ENCODE results near the gene AZU1. TPM values are rescaled to one million over a fixed set of nuclear protein-coding genes. Genes with fewer than 3 reads are reported as not detected.

AZU1 gene
- total and polyA plus RNA-seq, 2 of the 8 experiments (the other 6 are each of a cell fraction or from before 2014, with no cell fraction given) = 0.80 to 1.3 TPM

DNA sequence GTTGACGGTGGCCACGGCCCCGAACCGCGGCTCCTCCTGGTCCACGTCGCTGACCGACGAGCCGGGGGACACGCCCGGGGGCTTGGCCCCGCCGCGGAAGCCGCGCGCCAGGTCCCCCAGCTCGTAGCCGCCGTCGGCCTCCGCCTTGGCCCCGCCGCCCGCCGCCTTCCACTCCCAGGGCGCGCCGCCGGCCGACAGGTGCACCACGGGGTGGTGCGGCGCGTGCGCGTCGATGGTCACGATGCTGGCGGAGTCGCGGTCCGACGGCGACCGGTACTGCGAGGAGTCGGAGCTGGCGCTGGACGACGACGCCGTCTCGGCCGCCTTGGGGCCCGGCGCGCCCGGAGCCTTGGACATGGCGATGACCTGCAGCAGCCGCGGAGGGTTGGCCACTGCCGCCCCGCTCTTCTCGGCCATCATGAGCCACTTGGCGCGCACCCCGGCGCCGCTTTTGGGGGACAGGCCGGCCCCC, 14.9 kb upstream of the AZU1 start:
- FAIRE-seq (no peak), DNase-seq (ENCODE audit: low read depth in 1 of 2, low spot score in 2 of 2) (peak in 1 of 2 experiments; percentile 63)
- WGBS, 2 experiments (ENCODE audit: extremely low coverage in 1 of 2, insufficient coverage in 1 of 2, insufficient read length in 1 of 2, insufficient replicate concordance in 2 of 2, low coverage in 1 of 2, low lambda C conversion rate in 2 of 2, missing lambda C conversion rate in 1 of 2) = 98% methylated on average over 8 of the region's 72 CpGs; no CpG with 5 or more reads in 1 of the 2 experiments
- Histone ChIP-seq H2AFZ (ENCODE audit: low read length) (no peak overlapping the region), H4K20me1 (replicated peaks in 1 of 2; ENCODE audit: control insufficient read depth in 1 of 2, insufficient read depth in 2 of 2, low read length in 2 of 2) (peaks cover 9 to 31% of the 10 kb centered on the region in 2 experiments), H3K14ac (ENCODE audit: insufficient read length) (no peak overlapping the region), H3K23me2 (ENCODE audit: low read depth, low read length) (peaks cover 12% of the 10 kb centered on the region; the same call in 1 of the 2 replicates), H3K27ac (ENCODE audit: low read depth, low read length) (no peak overlapping the region), H3K4me1 (replicated peaks in 1 of 4; ENCODE audit: control insufficient read depth in 3 of 4, insufficient read depth in 4 of 4, low read length in 3 of 4) (no peaks in the 10 kb centered on the region), H4K8ac (ENCODE audit: extremely low read depth, insufficient read depth, low read length) (no peak overlapping the region), H2BK15ac (ENCODE audit: low read length) (no peak overlapping the region), H4K5ac (ENCODE audit: insufficient read length, low read depth, low read length) (no peak overlapping the region), H2BK12ac (ENCODE audit: low read depth, low read length) (no peak overlapping the region), H4K91ac (replicated peaks; ENCODE audit: insufficient read length, low read length) (no peak overlapping the region), H3K9me3 (ENCODE audit: insufficient read depth in 2 of 2, low read depth in 1 of 2, low read length in 1 of 2) (no peaks in the 10 kb centered on the region), H3K79me1 (ENCODE audit: low read depth, low read length) (no peaks in the 10 kb centered on the region; the same call in 1 of the 2 replicates), H3K79me2 (ENCODE audit: control insufficient read depth in 1 of 2, insufficient read depth in 2 of 2, low read length in 2 of 2) (peaks cover 0 to 6% of the 10 kb centered on the region in 2 experiments; a peak in 2 of 4 replicates), H3K23ac (ENCODE audit: insufficient read length) (no peak overlapping the region), H3K18ac (ENCODE audit: extremely low read depth, low read length) (no peak overlapping the region), H3K27me3 (replicated peaks in 1 of 4; ENCODE audit: control insufficient read depth in 3 of 4, extremely low read depth in 1 of 4, insufficient read depth in 3 of 4, low read length in 3 of 4) (no peaks in the 10 kb centered on the region), H3K36me3 (ENCODE audit: control insufficient read depth in 2 of 4, insufficient read depth in 4 of 4, low read length in 3 of 4) (peaks cover 25 to 74% (median 41%) of the 10 kb centered on the region in 4 experiments), H3K4me2 (ENCODE audit: insufficient read depth in 1 of 2, low read depth in 2 of 2, low read length in 2 of 2) (no peak overlapping the region), H2AK5ac (ENCODE audit: low read depth, low read length) (no peak overlapping the region), H2BK20ac (ENCODE audit: low read length) (no peak overlapping the region), H2BK120ac (replicated peaks; ENCODE audit: low read depth, low read length) (no peak overlapping the region), H3K56ac (replicated peaks; ENCODE audit: insufficient read length, low read depth, low read length) (no peak overlapping the region), H3K9ac (replicated peaks in 1 of 4; ENCODE audit: extremely low read depth in 1 of 4, low read depth in 3 of 4, low read length in 3 of 4) (no peak overlapping the region), H3K4ac (replicated peaks; ENCODE audit: insufficient read length, low read depth, low read length) (no peak overlapping the region), H3K4me3 (ENCODE audit: extremely low read depth in 1 of 4, insufficient read depth in 2 of 4, low read depth in 3 of 4, low read length in 4 of 4) (no peak overlapping the region), H2BK5ac (ENCODE audit: low read depth, low read length) (no peak overlapping the region)
- CTCF ChIA-PET (ENCODE audit: partially characterized antibody) = interaction anchor here (0.5 to 1.2 kb wide), 2 partner anchors 9 to 44 kb away, joined by 3 to 4 read pairs; no protein-coding TSS in a partner anchor
- POLR2A ChIA-PET (ENCODE audit: partially characterized antibody) = interaction anchor here (0.7 to 4.0 kb wide), 17 partner anchors 8 to 274 kb away, joined by 3 to 240 read pairs (median 4); partner anchors contain the start of genes CFD and PTBP1
- TF ChIP-seq CREB1 (IDR thresholded peaks at IDR 0.05) (no peak), POLR2AphosphoS5 (IDR thresholded peaks at IDR 0.05; ENCODE audit: low read depth, low read length) (peak; percentile 79), EGR1 (IDR thresholded peaks at IDR 0.05; ENCODE audit: borderline replicate concordance, low read depth, low read length) (0 out of 2 replicates have a peak, but pooled peaks have one; percentile 24)
